HepG2 (cell line): Measurements from ENCODE around the gene EVL. TPM values are rescaled to one million over a fixed set of nuclear protein-coding genes. Genes with fewer than 3 reads are reported as not detected.

ENCODE experiments used
- ASH2L ChIP-seq: fragments of 300-600, 200-600 bp; sonication (generic); IDR thresholded peaks from 2 replicates; pipeline ENCODE4 v1.7.0; 2017; ENCODE audit warnings: low read depth, mild to moderate bottlenecking, moderate library complexity, mixed read lengths, low read length; ENCODE audit not compliant: insufficient read length
- CBX2 ChIP-seq, 2 experiments: fragments of 200-600 bp in 1 of 2; sonication (generic); formaldehyde crosslinking in 1 of 2; IDR thresholded peaks; 2 replicates each; pipeline versions ENCODE4 v1.7.0 to v1.8.1; 2018 to 2022; ENCODE audit warnings: low read depth in 2 of 2, low read length in 1 of 2, mild to moderate bottlenecking in 1 of 2, missing genetic modification reagents in 1 of 2
- CHD4 ChIP-seq: fragments of 200-600 bp; sonication (generic); IDR thresholded peaks from 2 replicates; pipeline ENCODE4 v1.7.0; 2017; ENCODE audit warnings: mild to moderate bottlenecking, low read length, borderline replicate concordance
- DZIP1 ChIP-seq: sonication (generic); formaldehyde crosslinking; IDR thresholded peaks from 2 replicates; pipeline ENCODE4 v1.5.0; 2020; ENCODE audit warnings: mild to moderate bottlenecking, missing genetic modification reagents
- GABPB1 ChIP-seq: IDR thresholded peaks from 2 replicates; pipeline ENCODE4 v1.6.1; 2016; ENCODE audit warnings: mild to moderate bottlenecking, missing genetic modification reagents, moderate library complexity, missing compliant biosample characterization
- HNRNPK ChIP-seq: fragments of 200-400 bp; formaldehyde crosslinking; IDR thresholded peaks from 2 replicates; pipeline ENCODE4 v1.6.1; 2018; ENCODE audit warnings: low read length, low read depth, moderate library complexity, mild to moderate bottlenecking; ENCODE audit not compliant: poor library complexity, severe bottlenecking
- IRX3 ChIP-seq: sonication (generic); formaldehyde crosslinking; IDR thresholded peaks from 2 replicates; pipeline ENCODE4 v1.8.1; 2023; ENCODE audit warnings: mild to moderate bottlenecking, low read depth, missing genetic modification reagents, borderline replicate concordance
- ISL2 ChIP-seq: sonication (generic); formaldehyde crosslinking; IDR thresholded peaks from 2 replicates; pipeline ENCODE4 v1.5.0; 2020; ENCODE audit warnings: missing genetic modification reagents
- STAT6 ChIP-seq: sonication (generic); formaldehyde crosslinking; IDR thresholded peaks from 2 replicates; pipeline ENCODE4 v1.4.0; 2020; ENCODE audit warnings: missing genetic modification reagents, mild to moderate bottlenecking, borderline replicate concordance
- ZBTB38 ChIP-seq: sonication (generic); formaldehyde crosslinking; IDR thresholded peaks from 2 replicates; pipeline ENCODE4 v1.5.1; 2020; ENCODE audit warnings: mild to moderate bottlenecking, missing genetic modification reagents
- ZFP91 ChIP-seq: sonication (generic); formaldehyde crosslinking; IDR thresholded peaks from 2 replicates; pipeline ENCODE4 v1.9.0; 2022; ENCODE audit warnings: missing genetic modification reagents, mild to moderate bottlenecking, borderline replicate concordance
- ZNF281 ChIP-seq: sonication (generic); formaldehyde crosslinking; IDR thresholded peaks from 2 replicates; pipeline ENCODE4 v1.4.0; 2020; ENCODE audit warnings: missing genetic modification reagents, borderline replicate concordance
- ZNF639 ChIP-seq: conservative IDR thresholded peaks from 2 replicates; pipeline ENCODE4 v1.6.1; 2018; ENCODE audit warnings: missing genetic modification reagents
- ZNF660 ChIP-seq: sonication (generic); formaldehyde crosslinking; IDR thresholded peaks from 2 replicates; pipeline ENCODE4 v1.5.1; 2020; ENCODE audit warnings: mild to moderate bottlenecking, low read depth, missing genetic modification reagents, borderline replicate concordance
- ZNF740 ChIP-seq: sonication (generic); formaldehyde crosslinking; IDR thresholded peaks from 2 replicates; pipeline ENCODE4 v1.4.0; 2020; ENCODE audit warnings: missing genetic modification reagents
- polyA plus RNA-seq, 8 experiments: library from polyadenylated mRNA; depleted of rRNA in 3 of 8; stranded (reverse) in 7 of 8; unstranded in 1 of 8; fragments of >200 nt; fragmentation: Illumina TruSeq in 4 of 8; extraction: Trizol in 4 of 8; gene quantifications; 2 replicates each; pipeline versions ENCODE4 v1.2.1 to v1.2.3, GENCODE V29; 2011 to 2016; ENCODE audit warnings: low read depth in 4 of 8, missing spikeins in 1 of 8, mixed read lengths in 1 of 8; ENCODE audit not compliant: insufficient read depth in 1 of 8
- total RNA-seq, 5 experiments: library from RNA; depleted of rRNA; stranded (reverse); fragments of >200 nt; fragmentation: Illumina TruSeq; extraction: Trizol; gene quantifications; 2 replicates each; pipeline ENCODE4 v1.2.3, GENCODE V29; 2016; ENCODE audit warnings: low read depth in 1 of 5

The EVL gene
- total and polyA plus RNA-seq, 2 of the 13 experiments (the other 11 are each of a cell fraction or from before 2014, with no cell fraction given), result 15.1 to 31.2 TPM

GRCh38 chr14:100140452-100141078 lies 75.3 kb downstream of the EVL start (continued):
- TF ChIP-seq STAT6 (CRISPR knock-in tag) (no peak), ZNF281 (peak; percentile 86), ZBTB38 (CRISPR knock-in tag) (peak; percentile 43; the same call in 1 of the 2 replicates), CBX2 (IDR thresholded peaks at IDR 0.05; ENCODE audit: low read depth, low read length) (no peak), CBX2 (CRISPR knock-in tag; IDR thresholded peaks at IDR 0.05; ENCODE audit: low read depth) (no peak), ZNF740 (CRISPR knock-in tag) (no peak), ASH2L (peak; percentile 31), ISL2 (CRISPR knock-in tag) (no peak), CHD4 (no peak), HNRNPK (no peak), IRX3 (CRISPR knock-in tag) (no peak), ZFP91 (CRISPR knock-in tag) (peak; percentile 66; the same call in 1 of the 2 replicates), DZIP1 (no peak), ZNF639 (no peak), ZNF660 (CRISPR knock-in tag) (no peak), GABPB1 (CRISPR knock-in tag) (0 out of 2 replicates have a peak, but pooled peaks have one; percentile 46)
